Motor neuron (in vitro differentiated cells): ENCODE results near the gene ATF7. TPM values are rescaled to one million over a fixed set of nuclear protein-coding genes. Genes with fewer than 3 reads are reported as not detected.

Experiments
- total RNA-seq, 8 experiments: library from RNA; unstranded; fragments of 300-600 nt; gene quantifications; 2 replicates each; pipeline versions ENCODE4 v1.2.3 to v1.2.4, GENCODE V29; 2022

The ATF7 gene
- total RNA-seq, 8 experiments from 2014 or later, result 7.9 to 37.7 (median 12.5) TPM

Other genes with a start within 250 kb of the ATF7 start
- gene SP1, start 246.2 kb downstream of the ATF7 start, total RNA-seq, result 10 to 100 TPM; 17.2 to 56.3 (median 31.1) TPM
- 1 to 10 TPM in 1 of 8 experiments, under 1 TPM in 4, not detected in 3; 0.13 to 2.4 (median 0.38) TPM for gene AMHR2, start 202.5 kb downstream of the ATF7 start, total RNA-seq
- gene PRR13, start 184.6 kb downstream of the ATF7 start, total RNA-seq, result 100 to 1,000 TPM in 3 of 8 experiments, 10 to 100 TPM in 5; 42.8 to 264 (median 79.4) TPM
- 100 to 1,000 TPM; 188 to 782 (median 284) TPM for gene PCBP2, start 174.3 kb downstream of the ATF7 start, total RNA-seq
- gene MAP3K12, start 126.9 kb downstream of the ATF7 start, total RNA-seq, result 10 to 100 TPM; 17.2 to 90.3 (median 32.7) TPM
- 10 to 100 TPM; 24.8 to 56.9 (median 44.5) TPM for gene TARBP2, start 125.1 kb downstream of the ATF7 start, total RNA-seq
- gene NPFF, start 118.9 kb downstream of the ATF7 start, total RNA-seq, result 1 to 10 TPM in 1 of 8 experiments, under 1 TPM in 1, not detected in 6; 0.78 to 2.2 TPM
- 100 to 1,000 TPM; 318 to 563 (median 434) TPM for gene ATP5MC2, start 49.7 kb upstream of the ATF7 start, total RNA-seq
- 100 to 1,000 TPM in 1 of 8 experiments, 10 to 100 TPM in 7; 28.8 to 141 (median 64.2) TPM for gene CALCOCO1, start 101.1 kb upstream of the ATF7 start, total RNA-seq
- gene CISTR, start 125.6 kb upstream of the ATF7 start, total RNA-seq, result 1 to 10 TPM in 1 of 8 experiments, not detected in 7; 1.1 TPM